NK-92 (cell line): ENCODE measurements around the gene OR10V1.

Experiments used
- DNase-seq: peaks from one replicate; lab custom pipeline; 2025; ENCODE audit not compliant: unreplicated experiment; lab: John Stamatoyannopoulos, UW

Gene OR10V1, protein sequence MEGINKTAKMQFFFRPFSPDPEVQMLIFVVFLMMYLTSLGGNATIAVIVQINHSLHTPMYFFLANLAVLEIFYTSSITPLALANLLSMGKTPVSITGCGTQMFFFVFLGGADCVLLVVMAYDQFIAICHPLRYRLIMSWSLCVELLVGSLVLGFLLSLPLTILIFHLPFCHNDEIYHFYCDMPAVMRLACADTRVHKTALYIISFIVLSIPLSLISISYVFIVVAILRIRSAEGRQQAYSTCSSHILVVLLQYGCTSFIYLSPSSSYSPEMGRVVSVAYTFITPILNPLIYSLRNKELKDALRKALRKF

DNA sequence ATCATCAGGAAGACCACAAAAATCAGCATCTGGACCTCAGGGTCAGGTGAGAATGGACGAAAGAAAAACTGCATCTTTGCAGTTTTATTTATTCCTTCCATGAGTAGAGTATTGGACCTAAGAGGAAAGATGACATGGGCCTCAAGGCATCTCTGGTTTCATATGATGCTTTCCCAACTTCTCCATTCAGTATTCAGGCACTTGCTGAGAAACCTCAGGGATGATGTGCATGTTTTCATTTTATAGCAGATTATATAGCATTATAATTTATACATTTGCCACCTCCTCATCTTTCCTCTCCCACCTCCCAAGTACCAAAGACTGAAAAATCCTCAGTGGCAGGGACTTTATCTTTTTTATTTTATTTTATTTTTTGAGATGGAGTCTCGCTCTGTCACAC, at the start of gene OR10V1:
OR10V1 (minus strand) TSS at position 101 of the 400 bp plus-strand sequence; CDS start at position 101, 0 bp downstream.
- no peak for DNase-seq

DNA sequence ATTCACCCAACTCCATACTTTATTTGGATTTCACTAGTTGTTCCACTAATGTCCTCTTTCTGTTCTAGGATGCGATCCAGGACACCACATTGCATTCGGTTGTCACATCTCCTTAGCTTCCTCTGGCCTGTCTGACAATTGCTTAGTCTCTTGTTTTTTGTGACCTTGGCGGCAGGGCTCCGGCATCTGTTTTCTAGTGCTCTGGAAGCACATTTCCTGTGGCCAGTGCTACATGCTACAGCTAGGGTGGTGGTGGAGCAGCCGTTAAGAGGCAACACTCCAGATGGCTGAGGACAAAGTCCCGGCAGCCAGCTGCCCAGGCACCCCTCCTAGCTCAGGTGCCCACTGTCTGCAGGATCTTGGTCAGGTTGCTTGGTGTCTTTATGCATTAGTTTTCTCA, 48.3 kb upstream of the OR10V1 start:
- no peak for DNase-seq

DNA sequence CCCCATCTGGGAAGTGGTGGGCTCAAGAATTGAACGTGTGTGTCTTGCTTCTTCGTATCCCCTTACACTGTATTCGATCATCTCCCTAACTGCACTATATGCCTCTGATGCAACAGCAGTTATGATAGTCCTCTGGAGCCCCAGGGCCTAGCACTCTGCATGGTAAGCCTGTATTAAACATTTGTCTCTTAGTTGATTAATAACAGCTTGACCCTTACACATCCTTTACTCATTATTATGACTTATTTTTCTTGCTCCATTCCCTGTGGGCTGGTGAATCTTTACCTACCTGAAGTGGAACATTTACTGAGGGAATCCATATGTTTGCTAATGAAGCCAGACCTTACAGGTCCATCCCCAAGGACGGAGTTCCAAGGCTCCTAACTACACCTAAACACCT, 47.1 kb upstream of the OR10V1 start:
- no peak for DNase-seq

DNA sequence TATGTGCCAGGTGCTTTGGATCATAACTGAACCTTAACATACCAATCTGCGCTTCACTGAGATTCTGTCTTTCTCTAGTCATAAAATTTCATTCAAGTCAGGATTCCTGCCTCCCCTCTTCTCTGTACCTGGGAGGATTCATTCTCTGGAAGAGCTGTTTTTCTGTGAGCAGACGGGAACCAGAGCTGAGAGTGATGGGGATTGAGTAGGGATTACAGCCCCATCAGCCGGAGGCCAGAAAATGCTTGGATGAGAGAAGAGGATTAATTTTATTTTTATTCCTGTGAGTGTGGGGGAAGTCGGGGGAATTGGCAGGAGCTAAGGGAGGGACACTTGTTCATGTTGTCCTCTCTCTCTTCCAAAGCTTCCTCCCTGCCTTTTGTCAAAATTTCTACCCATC, 46.3 kb upstream of the OR10V1 start:
- DNase-seq = no peak

DNA sequence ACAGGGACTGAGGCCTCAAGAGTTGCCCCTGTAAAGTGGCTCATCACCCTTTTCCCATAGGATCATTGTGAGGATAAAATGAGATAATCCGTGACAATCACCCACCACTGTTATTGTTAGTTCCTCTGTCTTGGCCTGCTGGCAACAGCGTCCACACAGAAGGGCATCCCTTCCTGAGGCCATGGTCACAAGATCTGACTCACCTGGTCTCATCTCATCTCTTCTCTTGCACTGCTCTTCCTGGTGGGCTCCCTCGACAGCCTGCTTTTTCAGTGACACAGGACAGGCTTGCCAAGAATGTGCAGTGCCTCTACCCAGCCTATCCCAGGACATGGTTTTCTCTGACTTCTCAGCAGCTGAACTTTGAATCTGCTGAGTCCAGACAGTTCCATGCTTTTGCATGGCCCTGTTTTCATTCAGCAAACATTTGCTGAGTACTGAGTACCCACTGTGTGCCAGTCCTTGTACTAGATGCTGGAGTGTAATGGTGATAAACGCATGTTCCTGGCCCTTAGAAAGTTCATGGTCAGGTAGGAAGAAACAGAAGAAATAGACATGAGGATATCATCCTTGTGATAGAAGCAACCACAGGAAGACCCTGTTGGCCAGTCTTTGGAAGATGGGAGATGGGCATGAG, 44.9 kb upstream of the OR10V1 start:
- DNase-seq = no peak

DNA sequence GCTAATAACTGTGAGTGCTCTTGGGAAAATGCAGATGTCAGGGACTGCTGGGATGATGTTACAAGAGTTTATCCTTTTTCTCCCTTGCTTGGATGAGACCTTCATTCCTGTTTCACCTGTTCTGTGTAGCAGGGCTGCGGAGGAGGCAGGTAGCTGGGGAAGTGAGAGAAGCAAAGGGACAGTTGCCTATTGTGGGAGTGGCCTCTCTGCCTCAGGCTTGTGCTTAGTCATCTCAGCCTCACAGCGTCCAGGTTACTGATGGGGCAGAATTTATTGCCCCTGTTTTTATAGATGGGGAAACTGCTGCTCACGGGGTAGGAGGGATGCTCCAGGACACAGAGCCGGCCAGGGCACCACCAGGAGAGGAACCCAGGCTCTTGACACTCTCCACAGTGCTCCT, 43.2 kb upstream of the OR10V1 start:
- no peak for DNase-seq

DNA sequence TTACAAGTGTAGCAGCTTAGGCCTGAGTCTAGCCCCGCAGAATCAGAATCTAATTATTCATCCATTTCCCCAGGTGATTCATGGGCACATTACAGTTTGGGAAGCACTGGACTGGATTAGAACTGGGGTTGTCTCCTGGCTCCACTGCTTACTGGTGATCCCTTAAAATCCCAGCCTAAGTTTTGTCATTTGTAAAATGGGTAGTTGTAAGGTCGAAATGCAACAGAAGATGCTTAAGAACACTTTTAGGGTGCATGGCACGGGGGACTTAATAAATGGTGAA, 42.9 kb upstream of the OR10V1 start:
- DNase-seq = no peak

GRCh38 chr11:59755701-59756557, 42.3 kb upstream of the OR10V1 start:
- no peak for DNase-seq

- DNase-seq = no peak
Observed at GRCh38 chr11:59754859-59755700, 41.4 kb upstream of the OR10V1 start, which contains the start of gene STX3. STX3 (plus strand) TSS chr11:59755376; CDS start chr11:59755606, 230 bp downstream.

GRCh38 chr11:59754494-59754858, 40.8 kb upstream of the OR10V1 start:
- no peak for DNase-seq

DNA sequence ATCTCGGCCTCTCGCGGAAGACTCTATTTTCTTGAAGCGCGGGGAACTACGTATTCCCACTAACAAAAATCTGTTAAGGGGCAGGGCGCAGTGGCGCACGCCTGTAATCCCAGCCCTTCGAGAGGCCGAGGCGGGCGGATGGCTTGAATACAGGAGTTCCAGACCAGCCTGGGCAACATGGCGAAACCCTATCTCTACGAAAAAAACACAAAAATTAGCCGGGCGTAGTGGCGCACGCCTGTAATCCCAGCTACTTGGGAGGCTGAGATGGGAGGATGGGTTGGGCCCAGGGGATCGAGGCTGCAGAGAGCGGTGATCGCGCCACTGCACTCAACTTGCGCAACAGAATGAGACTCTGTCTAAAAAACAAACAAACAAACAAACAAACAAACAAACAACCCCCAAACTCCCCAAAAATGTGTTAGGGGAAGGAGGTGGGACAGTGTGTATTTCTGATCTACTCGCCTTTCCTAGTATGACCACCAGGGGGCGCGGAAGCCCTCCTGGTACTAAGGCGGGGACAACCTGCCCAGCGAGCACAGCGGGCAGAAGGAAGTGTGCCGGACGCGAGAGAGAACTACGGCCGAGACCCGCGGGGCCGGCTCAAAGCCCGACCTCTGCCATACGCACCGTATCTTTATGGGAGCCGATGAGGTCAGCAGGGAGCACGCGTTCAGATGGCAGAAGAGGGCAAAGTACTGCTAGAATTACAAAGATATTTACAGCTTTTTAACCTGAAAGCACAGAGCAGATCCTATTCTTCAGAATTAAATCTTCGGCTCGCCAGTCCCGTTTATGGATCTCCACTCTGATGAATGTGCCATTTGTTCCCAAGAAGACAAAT, 40.2 kb upstream of the OR10V1 start:
- no peak for DNase-seq

DNA sequence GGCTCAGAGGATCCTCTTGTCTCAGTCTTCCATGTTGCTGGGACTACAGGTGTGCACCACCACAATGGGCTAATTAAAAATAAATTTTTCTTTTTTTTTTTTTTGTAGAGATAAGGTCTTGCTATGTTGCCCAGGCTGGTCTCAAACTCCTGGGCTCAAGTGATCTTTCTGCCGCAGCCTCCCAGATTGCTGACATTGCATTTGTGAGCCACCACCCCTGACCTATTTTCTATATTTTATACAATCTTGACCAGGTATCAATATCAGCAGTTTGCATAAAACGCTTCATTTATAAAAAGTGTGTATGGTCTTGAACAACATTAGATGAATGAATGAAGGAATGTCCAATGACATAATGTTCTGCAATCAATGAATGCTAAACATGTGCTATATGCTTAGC, 32.5 kb upstream of the OR10V1 start:
- DNase-seq = no peak

DNA sequence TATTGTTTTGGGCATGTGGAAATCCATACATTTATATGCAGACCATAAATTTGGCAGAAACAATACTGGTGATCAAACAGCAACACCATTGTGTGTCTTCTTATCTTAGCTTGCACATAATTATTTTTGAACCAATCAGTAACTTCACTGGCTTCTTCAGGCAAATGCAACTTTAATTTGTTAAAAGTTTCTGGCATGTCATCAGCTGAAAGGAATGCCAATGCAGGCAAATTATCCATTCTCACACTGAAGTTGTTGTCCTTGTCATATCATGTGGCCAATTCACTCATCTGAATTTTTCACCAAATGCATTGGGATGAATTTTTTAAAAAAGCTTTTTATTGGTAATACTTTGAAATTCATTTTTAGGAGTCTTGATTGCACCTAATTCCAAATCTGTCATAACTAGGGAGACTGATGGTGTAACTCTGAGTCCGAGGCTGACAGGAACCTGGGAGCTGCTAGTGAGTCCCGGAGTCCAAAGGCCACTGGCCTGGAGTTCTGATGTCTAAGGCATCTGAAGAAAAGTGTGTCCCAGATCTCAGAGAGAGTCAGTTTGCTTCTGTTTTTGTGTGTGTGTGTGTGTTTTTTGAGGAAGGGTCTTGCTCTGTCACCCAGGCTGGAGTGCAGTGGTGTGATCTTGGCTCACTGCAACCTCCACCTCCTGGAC, 17.4 kb upstream of the OR10V1 start:
- DNase-seq = no peak

DNA sequence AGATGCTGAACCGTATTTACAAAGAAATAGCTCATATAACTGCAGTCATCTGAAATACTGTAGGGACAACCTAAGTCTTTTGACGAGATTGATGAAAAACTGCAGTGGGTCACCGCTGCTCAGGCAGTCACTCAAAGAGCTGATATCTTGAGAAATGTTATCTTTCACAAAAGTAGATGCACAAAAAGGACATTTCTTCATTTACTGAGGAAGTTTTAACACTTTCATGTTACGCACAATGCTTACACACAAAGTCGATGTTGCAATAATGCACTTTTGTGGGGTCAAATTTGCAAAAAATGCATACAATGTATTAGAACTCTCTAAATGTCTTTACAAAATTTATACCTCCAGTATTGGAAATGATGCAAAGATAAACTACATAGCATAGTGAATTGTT, 16.2 kb upstream of the OR10V1 start:
- DNase-seq = no peak

DNA sequence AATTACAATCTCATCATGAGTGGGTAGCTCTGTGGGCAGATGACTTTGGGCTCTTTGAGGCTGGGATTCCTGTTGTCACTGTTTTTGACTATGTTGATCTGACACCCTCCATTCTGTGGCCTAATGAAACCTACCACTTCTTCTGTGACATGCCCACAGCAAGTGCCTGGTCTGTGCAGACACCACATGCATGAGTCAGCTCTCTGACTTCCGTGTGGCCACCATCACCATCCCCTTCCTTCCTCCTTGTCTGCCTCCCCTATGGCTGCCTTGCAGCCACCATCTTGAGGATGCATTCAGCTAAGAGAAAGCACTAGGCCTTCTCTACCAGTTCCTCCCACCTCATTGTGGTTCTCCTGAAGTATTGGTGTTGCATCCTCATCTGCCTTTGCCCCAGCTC, 15.3 kb upstream of the OR10V1 start:
- DNase-seq = no peak

DNA sequence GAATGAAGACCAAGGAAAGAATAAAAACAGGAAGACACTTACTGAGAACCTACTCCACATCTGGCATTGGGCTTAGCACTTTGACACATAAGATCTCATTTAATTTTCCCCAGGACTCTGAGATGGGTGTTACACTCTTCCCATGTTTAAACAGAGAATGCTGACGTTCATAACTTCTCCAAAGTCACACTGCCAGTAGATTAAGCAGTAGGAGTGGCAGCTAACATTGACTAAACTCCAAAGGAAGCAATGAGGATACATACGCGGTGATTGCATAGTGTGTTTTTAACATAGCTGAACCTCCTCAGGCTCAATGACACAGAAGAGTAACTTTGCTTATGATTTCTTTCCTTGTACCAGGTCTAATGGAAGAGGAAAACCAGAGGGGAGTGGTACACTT, 14.5 kb upstream of the OR10V1 start:
- DNase-seq = no peak

- DNase-seq = no peak
Observed at GRCh38 chr11:59727426-59727825, 13.8 kb upstream of the OR10V1 start.

GRCh38 chr11:59724066-59724465, 10.4 kb upstream of the OR10V1 start:
- no peak for DNase-seq

DNA sequence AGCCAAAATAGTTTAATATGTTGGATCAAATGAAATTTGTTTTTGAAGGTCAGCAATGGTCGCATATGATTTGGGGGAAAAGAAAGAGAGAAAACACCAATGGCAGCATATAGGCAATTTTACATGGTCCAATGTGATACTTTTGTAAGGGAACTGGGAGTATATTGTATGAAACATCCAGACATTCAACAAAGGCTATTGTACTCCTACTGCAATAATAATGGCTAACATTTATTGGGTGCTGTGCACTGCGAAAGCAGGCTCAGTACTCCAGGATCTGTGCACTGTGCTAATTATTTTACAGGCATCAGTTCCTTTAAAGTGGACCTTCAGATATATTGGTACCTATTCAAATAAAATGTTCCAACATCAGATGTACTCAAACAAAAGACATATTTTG, 5.9 kb upstream of the OR10V1 start:
- DNase-seq = no peak

DNA sequence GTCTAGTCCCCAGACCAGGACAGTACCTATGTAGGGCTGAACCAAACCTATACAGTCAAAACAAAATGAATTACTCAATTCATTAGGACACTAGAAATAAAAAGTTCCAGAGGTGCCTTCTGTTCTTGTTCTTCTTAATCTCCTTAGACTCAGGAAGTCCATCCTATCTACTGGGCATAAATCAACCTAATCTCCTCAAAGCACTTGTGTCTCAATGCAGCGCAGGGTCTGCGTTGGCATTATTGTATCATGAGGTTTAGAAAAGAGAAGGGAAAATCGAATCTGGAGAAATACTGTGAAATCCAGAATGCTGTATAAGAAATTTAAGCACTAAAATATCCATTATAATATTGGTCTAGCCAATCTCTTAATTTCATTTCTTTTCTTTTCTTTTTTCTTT, 2.4 kb upstream of the OR10V1 start:
- DNase-seq = no peak
